H1 (cell line): ENCODE data around the gene PAK6. TPM values are rescaled to one million over a fixed set of nuclear protein-coding genes. Genes with fewer than 3 reads are reported as not detected.

Experiments used
- CTCF ChIA-PET: fragments of 300-600 bp; sonication (Branson Sonifier 250); formaldehyde crosslinking; loops from one replicate; lab custom pipeline; 2021; ENCODE audit not compliant: partially characterized antibody; lab: Charles Lee
- POLR2A ChIA-PET: fragments of 300-600 bp; sonication (Branson Sonifier 250); formaldehyde crosslinking; loops from one replicate; lab custom pipeline; 2021; ENCODE audit warnings: inconsistent platforms; ENCODE audit not compliant: partially characterized antibody; lab: Charles Lee
- DNase-seq, 2 experiments: peaks; one replicate each; pipeline versions ENCODE4 v3.0.0 to v3.0.0-alpha.2; 2010 to 2022; ENCODE audit warnings: low spot score in 2 of 2, low read depth in 1 of 2, mixed read lengths in 1 of 2
- FAIRE-seq: peaks from 2 replicates; lab custom pipeline; 2011; peaks lifted over from hg19 to GRCh38; lab: Jason Lieb, UNC
- H2AFZ ChIP-seq: 2 replicates; pipeline ENCODE4 v1.8.1; 2012; ENCODE audit warnings: low read length, inconsistent platforms
- H2AK5ac ChIP-seq: 2 replicates; pipeline ENCODE4 v1.6.1; 2013; ENCODE audit warnings: low read depth, low read length
- H2BK120ac ChIP-seq: replicated peaks from 2 replicates; pipeline ENCODE3; 2013; ENCODE audit warnings: low read depth, low read length, inconsistent platforms
- H2BK12ac ChIP-seq: 2 replicates; pipeline ENCODE4 v1.6.1; 2013; ENCODE audit warnings: low read depth, low read length
- H2BK15ac ChIP-seq: 2 replicates; pipeline ENCODE4 v1.6.1; 2013; ENCODE audit warnings: low read length
- H2BK20ac ChIP-seq: 2 replicates; pipeline ENCODE4 v1.6.1; 2013; ENCODE audit warnings: low read length
- H2BK5ac ChIP-seq: 2 replicates; pipeline ENCODE4 v1.6.1; 2013; ENCODE audit warnings: low read depth, low read length
- H3K14ac ChIP-seq: 2 replicates; pipeline ENCODE4 v1.6.1; 2013; ENCODE audit warnings: inconsistent platforms; ENCODE audit not compliant: insufficient read length
- H3K18ac ChIP-seq: 2 replicates; pipeline ENCODE4 v1.6.1; 2013; ENCODE audit warnings: low read length; ENCODE audit errors: extremely low read depth
- H3K23ac ChIP-seq: 2 replicates; pipeline ENCODE4 v1.6.1; 2013; ENCODE audit warnings: inconsistent platforms; ENCODE audit not compliant: insufficient read length
- H3K23me2 ChIP-seq: 2 replicates; pipeline ENCODE4 v1.6.1; 2013; ENCODE audit warnings: low read depth, low read length
- H3K27ac ChIP-seq: 2 replicates; pipeline ENCODE4 v1.6.1; 2011; ENCODE audit warnings: low read depth, low read length, inconsistent platforms
- H3K27me3 ChIP-seq, 4 experiments: replicated peaks in 1 of 4; 1 replicate in 1 of 4; 2 replicates in 3 of 4; pipeline versions ENCODE4 v1.6.1 to v1.8.1; 2011 to 2013; ENCODE audit warnings: low read length in 3 of 4, mild to moderate bottlenecking in 3 of 4, inconsistent platforms in 2 of 4, mixed read lengths in 2 of 4, moderate library complexity in 1 of 4; ENCODE audit not compliant: control insufficient read depth in 3 of 4, insufficient read depth in 3 of 4; ENCODE audit errors: extremely low read depth in 1 of 4
- H3K36me3 ChIP-seq, 4 experiments: 2 replicates each; pipeline versions ENCODE4 v1.6.1 to v1.8.1; 2011 to 2013; ENCODE audit warnings: mild to moderate bottlenecking in 4 of 4, low read length in 3 of 4, moderate library complexity in 2 of 4, control low read depth in 1 of 4, inconsistent platforms in 1 of 4; ENCODE audit not compliant: insufficient read depth in 4 of 4, control insufficient read depth in 2 of 4
- H3K4ac ChIP-seq: replicated peaks from 2 replicates; pipeline ENCODE3; 2013; ENCODE audit warnings: low read length, low read depth, mixed read lengths, inconsistent platforms; ENCODE audit not compliant: insufficient read length
- H3K4me1 ChIP-seq, 4 experiments: replicated peaks in 1 of 4; 1 replicate in 1 of 4; 2 replicates in 3 of 4; pipeline versions ENCODE4 v1.6.1 to v1.8.1; 2011 to 2013; ENCODE audit warnings: low read length in 3 of 4, inconsistent platforms in 2 of 4, mixed read lengths in 1 of 4; ENCODE audit not compliant: insufficient read depth in 4 of 4, control insufficient read depth in 3 of 4
- H3K4me2 ChIP-seq, 2 experiments: 2 replicates each; pipeline versions ENCODE4 v1.6.1 to v1.8.1; 2011 to 2013; ENCODE audit warnings: low read depth in 2 of 2, low read length in 2 of 2, control low read depth in 1 of 2, inconsistent platforms in 1 of 2, mild to moderate bottlenecking in 1 of 2; ENCODE audit not compliant: insufficient read depth in 1 of 2
- H3K4me3 ChIP-seq, 4 experiments: fragments of 200-600, 300-600 bp in 1 of 4; sonication (generic), shearing (Covaris generic), sonication (Bioruptor Twin) in 1 of 4; 2 replicates each; pipeline versions ENCODE4 v1.5.1 to v1.8.1; 2011 to 2016; ENCODE audit warnings: low read length in 4 of 4, low read depth in 3 of 4, control low read depth in 2 of 4, inconsistent platforms in 2 of 4, mild to moderate bottlenecking in 2 of 4, mixed read lengths in 1 of 4, moderate library complexity in 1 of 4; ENCODE audit not compliant: insufficient read depth in 2 of 4; ENCODE audit errors: extremely low read depth in 1 of 4
- H3K56ac ChIP-seq: replicated peaks from 2 replicates; pipeline ENCODE3; 2013; ENCODE audit warnings: low read depth, mild to moderate bottlenecking, mixed read lengths, low read length, inconsistent platforms; ENCODE audit not compliant: insufficient read length
- H3K79me1 ChIP-seq: 2 replicates; pipeline ENCODE4 v1.6.1; 2013; ENCODE audit warnings: low read depth, low read length, control low read depth
- H3K79me2 ChIP-seq, 2 experiments: 2 replicates each; pipeline versions ENCODE4 v1.6.1 to v1.8.1; 2012 to 2013; ENCODE audit warnings: low read length in 2 of 2, mild to moderate bottlenecking in 2 of 2, inconsistent platforms in 1 of 2; ENCODE audit not compliant: insufficient read depth in 2 of 2, control insufficient read depth in 1 of 2
- H3K9ac ChIP-seq, 4 experiments: replicated peaks in 1 of 4; 1 replicate in 1 of 4; 2 replicates in 3 of 4; pipeline versions ENCODE4 v1.6.1 to v1.8.1; 2011 to 2013; ENCODE audit warnings: low read depth in 3 of 4, low read length in 3 of 4, control low read depth in 2 of 4, mild to moderate bottlenecking in 2 of 4, moderate library complexity in 2 of 4, inconsistent platforms in 1 of 4; ENCODE audit errors: extremely low read depth in 1 of 4
- H3K9me3 ChIP-seq, 2 experiments: 2 replicates each; pipeline versions ENCODE4 v1.6.1 to v1.8.1; 2012 to 2013; ENCODE audit warnings: mild to moderate bottlenecking in 2 of 2, moderate library complexity in 2 of 2, control low read depth in 1 of 2, inconsistent platforms in 1 of 2, low read depth in 1 of 2, low read length in 1 of 2, mixed read lengths in 1 of 2; ENCODE audit not compliant: insufficient read depth in 2 of 2
- H4K20me1 ChIP-seq, 2 experiments: replicated peaks in 1 of 2; 2 replicates each; pipeline versions ENCODE3 to v1.8.1; 2011 to 2013; ENCODE audit warnings: inconsistent platforms in 2 of 2, low read length in 2 of 2, mild to moderate bottlenecking in 1 of 2; ENCODE audit not compliant: insufficient read depth in 2 of 2, control insufficient read depth in 1 of 2
- H4K5ac ChIP-seq: 2 replicates; pipeline ENCODE4 v1.6.1; 2013; ENCODE audit warnings: low read length, low read depth, mixed read lengths, inconsistent platforms; ENCODE audit not compliant: insufficient read length
- H4K8ac ChIP-seq: 2 replicates; pipeline ENCODE4 v1.8.0; 2013; ENCODE audit warnings: mild to moderate bottlenecking, moderate library complexity, low read length, inconsistent platforms; ENCODE audit not compliant: insufficient read depth; ENCODE audit errors: extremely low read depth
- H4K91ac ChIP-seq: replicated peaks from 2 replicates; pipeline ENCODE3; 2013; ENCODE audit warnings: low read length, mixed read lengths, inconsistent platforms; ENCODE audit not compliant: insufficient read length
- ASH2L ChIP-seq: fragments of 200-600, 300-600 bp; sonication (generic); IDR thresholded peaks from one replicate; pipeline ENCODE4 v1.7.1; 2017; ENCODE audit warnings: low read length
- ATF3 ChIP-seq: IDR thresholded peaks from 2 replicates; pipeline ENCODE4 v1.6.1; 2011; ENCODE audit warnings: low read depth, mild to moderate bottlenecking, low read length; ENCODE audit not compliant: insufficient read depth
- CTBP2 ChIP-seq: IDR thresholded peaks from 2 replicates; pipeline ENCODE4 v1.7.0; 2011; ENCODE audit warnings: borderline replicate concordance, mild to moderate bottlenecking, moderate library complexity, mixed read lengths, low read length; ENCODE audit not compliant: insufficient read depth, insufficient read length
- EGR1 ChIP-seq: IDR thresholded peaks from 2 replicates; pipeline ENCODE4 v1.6.1; 2011; ENCODE audit warnings: low read depth, low read length, borderline replicate concordance
- EZH2 ChIP-seq: fragments of 200-600 bp; sonication (generic); IDR thresholded peaks from 2 replicates; pipeline ENCODE4 v1.7.1; 2012; ENCODE audit warnings: low read depth, mild to moderate bottlenecking, moderate library complexity, low read length, inconsistent platforms; ENCODE audit not compliant: severe bottlenecking
- KDM1A ChIP-seq: fragments of 200-600, 300-600 bp; sonication (generic); IDR thresholded peaks from 2 replicates; pipeline ENCODE4 v1.7.1; 2016; ENCODE audit warnings: mild to moderate bottlenecking, low read length, borderline replicate concordance
- MAX ChIP-seq: IDR thresholded peaks from 2 replicates; pipeline ENCODE4 v1.6.1; 2012; ENCODE audit warnings: inconsistent platforms
- POLR2AphosphoS5 ChIP-seq: IDR thresholded peaks from 2 replicates; pipeline ENCODE4 v1.6.1; 2011; ENCODE audit warnings: low read depth, low read length
- RXRA ChIP-seq: IDR thresholded peaks from 2 replicates; pipeline ENCODE4 v1.6.1; 2011; ENCODE audit warnings: low read depth, mild to moderate bottlenecking, low read length, moderate library complexity; ENCODE audit not compliant: insufficient read depth
- SAP30 ChIP-seq: fragments of 300-600 bp; sonication (generic); IDR thresholded peaks from 2 replicates; pipeline ENCODE4 v1.7.1; 2012; ENCODE audit warnings: low read length, moderate library complexity, mild to moderate bottlenecking, inconsistent platforms; ENCODE audit not compliant: insufficient read depth, insufficient replicate concordance
- SIRT6 ChIP-seq: IDR thresholded peaks from one replicate; pipeline ENCODE4 v1.7.1; 2012; ENCODE audit warnings: low read length, inconsistent platforms
- WGBS, 2 experiments: shearing (Covaris generic) in 1 of 2; methylation state at CpG; one replicate each; pipeline versions ENCODE4 v1.1.6 to v1.1.7; 2013 to 2015; ENCODE audit warnings: low lambda C conversion rate in 2 of 2, mixed read lengths in 2 of 2, inconsistent platforms in 1 of 2, low coverage in 1 of 2, missing lambda C conversion rate in 1 of 2; ENCODE audit not compliant: insufficient replicate concordance in 2 of 2, insufficient coverage in 1 of 2, insufficient read length in 1 of 2; ENCODE audit errors: extremely low coverage in 1 of 2, missing lambda C conversion rate in 1 of 2; 5-methylcytosine and 5-hydroxymethylcytosine counted together
- polyA plus RNA-seq, 7 experiments: library from polyadenylated mRNA; depleted of rRNA in 3 of 7; stranded (reverse) in 5 of 7; unstranded in 2 of 7; fragments of >200 nt in 5 of 7; fragments of 200-250 nt in 2 of 7; gene quantifications; 1 replicate in 5 of 7; 2 replicates in 1 of 7; 4 replicates in 1 of 7; pipeline versions ENCODE4 v1.2.1 to v1.2.3, GENCODE V29; 2011 to 2013; ENCODE audit warnings: missing spikeins in 2 of 7, mixed read lengths in 2 of 7
- total RNA-seq: library from RNA; stranded (reverse); fragmentation: NEBNext Ultra II Directional; extraction: Animal tissue kit (Norgen Biotek cat#: 25700); gene quantifications from 2 replicates; pipeline ENCODE4 v1.2.1, GENCODE V29; 2021

The PAK6 gene
- total and polyA plus RNA-seq, 2 of the 8 experiments (the other 6 are each of a cell fraction or from before 2014, with no cell fraction given), result 6.9 to 9.4 TPM

GRCh38 chr15:40263024-40263754 is 24.3 kb downstream of the PAK6 start:
- Histone ChIP-seq H2BK12ac (no peak overlapping the region), H3K18ac (no peak overlapping the region), H3K79me2 (no peaks in the 10 kb centered on the region), H3K23me2 (no peaks in the 10 kb centered on the region), H2BK15ac (0 out of 2 replicates have a peak overlapping the region, but pooled peaks have one; percentile 46), H3K56ac (no peak overlapping the region), H3K4me3 (no peak overlapping the region), H3K4me1 (peaks cover 0 to 14% (median 7%) of the 10 kb centered on the region in 4 experiments; a peak in 6 of 7 replicates), H4K20me1 (no peaks in the 10 kb centered on the region), H3K79me1 (no peaks in the 10 kb centered on the region), H3K4me2 (no peak overlapping the region), H4K91ac (no peak overlapping the region), H2AK5ac (no peak overlapping the region), H4K8ac (no peak overlapping the region), H3K9ac (no peak overlapping the region), H4K5ac (no peak overlapping the region), H3K23ac (no peak overlapping the region), H3K36me3 (peaks cover 0 to 6% (median 0%) of the 10 kb centered on the region in 4 experiments; a peak in 1 of 8 replicates), H3K14ac (no peak overlapping the region), H3K27me3 (no peaks in the 10 kb centered on the region), H2AFZ (no peak overlapping the region), H3K27ac (no peak overlapping the region), H3K4ac (no peak overlapping the region), H2BK120ac (no peak overlapping the region), H2BK20ac (no peak overlapping the region), H3K9me3 (no peaks in the 10 kb centered on the region), H2BK5ac (no peak overlapping the region)
- DNase-seq, result no peak
- POLR2A ChIA-PET, result interaction anchor here (1.0 to 2.9 kb wide), 4 partner anchors 10 to 34 kb away, joined by 3 to 13 read pairs (median 4); partner anchors contain the start of gene PAK6
- WGBS, 2 experiments, result 93% methylated on average over 12 of the region's 12 CpGs; no CpG with 5 or more reads in 1 of the 2 experiments
- FAIRE-seq, result no peak
- CTCF ChIA-PET, result interaction anchor here (0.7 to 46.3 kb wide), 8 partner anchors 4 to 75 kb away, joined by 3 to 1340 read pairs (median 8); partner anchors contain the start of genes ANKRD63, PAK6 and PLCB2
- TF ChIP-seq RXRA, result no peak
- no peak for TF ChIP-seq KDM1A
- TF ChIP-seq MAX, result no peak
- no peak for TF ChIP-seq EZH2
- TF ChIP-seq SAP30, result no peak
- TF ChIP-seq ATF3, result no peak
- no peak for TF ChIP-seq SIRT6
- no peak for TF ChIP-seq POLR2AphosphoS5
- no peak for TF ChIP-seq EGR1
- TF ChIP-seq ASH2L, result no peak
- TF ChIP-seq CTBP2, result no peak
